Neuronal stem cell (in vitro differentiated cells): ENCODE measurements around the gene ANKS1A.
A peak's percentile ranks its signal among the peaks of the same experiment; 100 is the strongest.

ENCODE experiments used
- DNase-seq: peaks from one replicate; pipeline ENCODE4 v3.0.0-alpha.2; 2013; ENCODE audit warnings: low spot score
- H2AFZ ChIP-seq: one replicate; pipeline ENCODE4 v1.6.1; 2013; ENCODE audit warnings: mild to moderate bottlenecking, low read length, inconsistent platforms
- H2AK5ac ChIP-seq: 2 replicates; pipeline ENCODE4 v1.6.1; 2013; ENCODE audit warnings: low read depth, mild to moderate bottlenecking, inconsistent platforms, low read length, moderate library complexity, mixed read lengths
- H2BK120ac ChIP-seq: 2 replicates; pipeline ENCODE4 v1.6.1; 2013; ENCODE audit warnings: low read depth, mild to moderate bottlenecking, inconsistent platforms, low read length, moderate library complexity, mixed read lengths
- H2BK12ac ChIP-seq: one replicate; pipeline ENCODE4 v1.6.1; 2013; ENCODE audit warnings: low read length, inconsistent platforms
- H2BK15ac ChIP-seq: 2 replicates; pipeline ENCODE4 v1.6.1; 2013; ENCODE audit warnings: mild to moderate bottlenecking, low read length, inconsistent platforms, mixed read lengths
- H2BK5ac ChIP-seq: one replicate; pipeline ENCODE4 v1.6.1; 2013; ENCODE audit warnings: inconsistent platforms, mild to moderate bottlenecking, low read length, moderate library complexity
- H3K14ac ChIP-seq: one replicate; pipeline ENCODE4 v1.6.1; 2013; ENCODE audit warnings: low read length, inconsistent platforms
- H3K18ac ChIP-seq: 2 replicates; pipeline ENCODE4 v1.6.1; 2013; ENCODE audit warnings: low read length, inconsistent platforms
- H3K23ac ChIP-seq: 2 replicates; pipeline ENCODE4 v1.6.1; 2013; ENCODE audit warnings: low read depth, mild to moderate bottlenecking, mixed read lengths, low read length, inconsistent platforms; ENCODE audit not compliant: poor library complexity
- H3K27ac ChIP-seq: replicated peaks from 3 replicates; pipeline ENCODE4 v1.5.1; 2013; ENCODE audit warnings: low read length, inconsistent platforms
- H3K27me3 ChIP-seq, 3 experiments: 2 replicates each; pipeline ENCODE4 v1.6.1; 2013; ENCODE audit warnings: low read length in 3 of 3, mild to moderate bottlenecking in 2 of 3, inconsistent platforms in 1 of 3, low read depth in 1 of 3, mixed read lengths in 1 of 3, moderate library complexity in 1 of 3; ENCODE audit not compliant: control insufficient read depth in 3 of 3, insufficient read depth in 3 of 3
- H3K36me3 ChIP-seq, 2 donors: replicated peaks in 1 of 2; 2 replicates each; pipeline ENCODE4 v1.6.1; 2013; ENCODE audit warnings: low read length in 2 of 2; ENCODE audit not compliant: control insufficient read depth in 2 of 2, insufficient read depth in 2 of 2
- H3K4ac ChIP-seq: 2 replicates; pipeline ENCODE4 v1.6.1; 2013; ENCODE audit warnings: inconsistent platforms, mild to moderate bottlenecking, low read length, moderate library complexity
- H3K4me1 ChIP-seq, 2 donors: 1 replicate in 1 of 2; 2 replicates in 1 of 2; pipeline ENCODE4 v1.6.1; 2013; ENCODE audit warnings: low read length in 2 of 2, low read depth in 1 of 2; ENCODE audit not compliant: control insufficient read depth in 2 of 2, insufficient read depth in 1 of 2
- H3K4me2 ChIP-seq: one replicate; pipeline ENCODE4 v1.6.1; 2013; ENCODE audit warnings: mild to moderate bottlenecking, low read length, inconsistent platforms; ENCODE audit not compliant: insufficient read depth, poor library complexity, severe bottlenecking
- H3K4me3 ChIP-seq, 2 donors: 2 replicates each; pipeline ENCODE4 v1.5.1; 2013; ENCODE audit warnings: low read length in 2 of 2, mild to moderate bottlenecking in 2 of 2, inconsistent platforms in 1 of 2, moderate library complexity in 1 of 2
- H3K79me1 ChIP-seq: one replicate; pipeline ENCODE4 v1.6.1; 2013; ENCODE audit warnings: low read depth, mild to moderate bottlenecking, inconsistent platforms, low read length, moderate library complexity
- H3K9ac ChIP-seq: one replicate; pipeline ENCODE4 v1.6.1; 2013; ENCODE audit warnings: mild to moderate bottlenecking, low read depth, low read length, inconsistent platforms; ENCODE audit not compliant: poor library complexity
- H3K9me3 ChIP-seq, 2 donors: replicated peaks in 1 of 2; 2 replicates each; pipeline versions ENCODE3 to v1.6.1; 2013; ENCODE audit warnings: low read length in 2 of 2, mild to moderate bottlenecking in 2 of 2, inconsistent platforms in 1 of 2, low read depth in 1 of 2, mixed read lengths in 1 of 2, moderate library complexity in 1 of 2; ENCODE audit not compliant: control insufficient read depth in 2 of 2, insufficient read depth in 1 of 2
- H4K8ac ChIP-seq: one replicate; pipeline ENCODE4 v1.6.1; 2013; ENCODE audit warnings: low read depth, mild to moderate bottlenecking, inconsistent platforms, low read length, moderate library complexity
- H4K91ac ChIP-seq: one replicate; pipeline ENCODE4 v1.6.1; 2013; ENCODE audit warnings: low read length, low read depth, mild to moderate bottlenecking, inconsistent platforms; ENCODE audit not compliant: poor library complexity
- WGBS, 2 donors: extraction: QIAGEN DNeasy Blood & Tissue Kit; methylation state at CpG; one replicate each; pipeline ENCODE4 v1.1.7; 2013; ENCODE audit warnings: missing lambda C conversion rate in 2 of 2, mixed read lengths in 1 of 2; ENCODE audit not compliant: insufficient read length in 2 of 2, insufficient replicate concordance in 1 of 2; ENCODE audit errors: extremely low coverage in 2 of 2; 5-methylcytosine and 5-hydroxymethylcytosine counted together

Gene ANKS1A

GRCh38 chr6:35041086-35041861, 152.2 kb downstream of the ANKS1A start:
- H3K4me1 ChIP-seq: peaks cover 33 to 35% of the 10 kb centered on the region in 2 donors
- H3K4me3 ChIP-seq: no peak overlapping the region
- H3K9ac ChIP-seq: no peak overlapping the region
- no CpG with 5 or more reads among the region's 4 CpGs for WGBS, 2 donors
- no peak for DNase-seq
- H3K18ac ChIP-seq: no peak overlapping the region
- H2AFZ ChIP-seq: no peak overlapping the region
- H2BK5ac ChIP-seq: no peak overlapping the region
- H2BK120ac ChIP-seq: no peak overlapping the region
- no peaks in the 10 kb centered on the region for H3K27me3 ChIP-seq
- no peak overlapping the region for H2BK12ac ChIP-seq
- H3K79me1 ChIP-seq: no peaks in the 10 kb centered on the region
- no peak overlapping the region for H4K91ac ChIP-seq
- no peak overlapping the region for H3K27ac ChIP-seq
- H3K36me3 ChIP-seq: no peaks in the 10 kb centered on the region
- no peak overlapping the region for H3K4ac ChIP-seq
- no peak overlapping the region for H3K14ac ChIP-seq
- no peak overlapping the region for H4K8ac ChIP-seq
- no peak overlapping the region for H2AK5ac ChIP-seq
- H3K23ac ChIP-seq: no peak overlapping the region
- no peak overlapping the region for H2BK15ac ChIP-seq
- peaks cover 0 to 3% of the 10 kb centered on the region in 2 donors for H3K9me3 ChIP-seq
- no peak overlapping the region for H3K4me2 ChIP-seq

DNA sequence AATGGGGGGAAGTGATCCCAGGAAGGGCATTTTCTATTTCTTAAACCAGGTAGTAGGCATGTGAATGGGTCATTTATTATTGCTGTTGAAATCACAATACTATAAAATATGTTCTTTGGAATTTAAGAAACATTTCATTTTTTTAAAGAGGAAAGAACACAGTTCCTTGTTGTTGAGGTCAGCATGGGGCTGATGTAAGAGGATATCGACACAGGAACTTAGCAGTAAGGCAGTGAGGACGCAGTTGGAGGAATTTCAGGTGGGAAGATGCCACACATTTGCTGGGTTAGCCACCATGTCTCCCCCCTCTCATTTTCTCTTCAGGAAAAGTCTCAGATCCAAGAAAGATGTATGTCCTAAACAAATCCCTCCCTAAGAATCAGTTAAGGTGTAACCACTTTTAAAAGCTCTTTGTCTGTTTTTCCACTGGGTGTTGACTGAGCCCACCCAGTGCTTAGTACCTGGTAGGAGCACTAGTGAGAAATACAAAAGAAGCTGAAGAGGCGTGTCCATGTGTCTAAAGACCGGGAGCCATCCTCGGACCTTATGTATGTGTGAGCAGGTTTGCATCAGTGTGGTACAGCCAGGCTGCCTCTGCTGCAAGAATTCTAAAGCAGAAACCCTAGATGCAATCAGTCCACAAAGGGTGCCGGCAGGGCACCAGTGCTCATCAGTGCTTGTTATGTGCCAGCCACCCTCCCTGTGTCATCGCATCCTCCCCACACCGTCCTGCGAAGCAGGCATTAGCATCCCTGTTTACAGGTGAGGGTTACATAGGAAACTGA, 153.2 kb downstream of the ANKS1A start:
- Histone ChIP-seq H2AK5ac (no peak overlapping the region), H3K27ac (no peak overlapping the region), H3K9me3 (peaks cover 0 to 3% of the 10 kb centered on the region in 2 donors), H3K9ac (no peak overlapping the region), H3K23ac (no peak overlapping the region), H3K79me1 (no peaks in the 10 kb centered on the region), H2BK12ac (no peak overlapping the region), H4K91ac (no peak overlapping the region), H4K8ac (no peak overlapping the region), H3K4me3 (no peak overlapping the region), H3K36me3 (no peaks in the 10 kb centered on the region), H3K4me2 (no peak overlapping the region), H3K4me1 (peaks cover 32 to 45% of the 10 kb centered on the region in 2 donors), H2BK5ac (no peak overlapping the region), H3K18ac (no peak overlapping the region), H2BK15ac (no peak overlapping the region), H3K14ac (no peak overlapping the region), H3K4ac (no peak overlapping the region), H2AFZ (no peak overlapping the region), H3K27me3 (no peaks in the 10 kb centered on the region), H2BK120ac (no peak overlapping the region)
- no peak for DNase-seq
- no CpG with 5 or more reads among the region's 9 CpGs for WGBS, 2 donors

- Histone ChIP-seq H3K4me3 (no peak overlapping the region), H3K79me1 (no peaks in the 10 kb centered on the region), H3K18ac (peak overlapping the region; percentile 76), H3K4me2 (no peak overlapping the region), H3K4me1 (peaks cover 33 to 58% of the 10 kb centered on the region in 2 donors), H2AK5ac (peak overlapping the region; percentile 77), H2AFZ (no peak overlapping the region), H3K36me3 (no peaks in the 10 kb centered on the region), H3K23ac (no peak overlapping the region), H2BK15ac (no peak overlapping the region), H2BK5ac (peak overlapping the region; percentile 56), H3K27ac (peak overlapping the region; percentile 82), H4K91ac (no peak overlapping the region), H4K8ac (no peak overlapping the region), H2BK120ac (peak overlapping the region; percentile 53), H3K9ac (no peak overlapping the region), H3K4ac (no peak overlapping the region), H3K9me3 (peaks cover 0 to 3% of the 10 kb centered on the region in 2 donors), H3K27me3 (no peaks in the 10 kb centered on the region), H2BK12ac (no peak overlapping the region), H3K14ac (no peak overlapping the region)
- WGBS, 2 donors: no CpG with 5 or more reads among the region's 4 CpGs
- DNase-seq: no peak
Measured at GRCh38 chr6:35043381-35044130, 154.5 kb downstream of the ANKS1A start.
